OCI-LY3 (cell line): Measurements from ENCODE around the gene ADARB1.

Source experiments
- CTCF ChIP-seq: fragments of 200-600, 300-600 bp; sonication (generic); IDR thresholded peaks from 2 replicates; pipeline ENCODE4 v1.5.1; 2014; ENCODE audit warnings: antibody characterized with exemption, low read length, low read depth
- EZH2phosphoT487 ChIP-seq: fragments of 200-600 bp; shearing (Covaris generic); IDR thresholded peaks from 2 replicates; pipeline ENCODE4 v1.6.1; 2018; ENCODE audit warnings: antibody characterized with exemption, mixed run types, low read depth

- no peak for TF ChIP-seq CTCF
- no peak for TF ChIP-seq EZH2phosphoT487
Observed at GRCh38 chr21:45075596-45076244, 1.3 kb downstream of the ADARB1 start.
